Muscle layer of duodenum (tissue), 2 donors: ENCODE data around the gene RABL3.
"Not testable (repeated sequence)": the region's sequence is repeated elsewhere in the genome, so short reads cannot be mapped to it uniquely, and the experiment has no call there.

Experiments used
- H3K27ac ChIP-seq: one replicate; pipeline ENCODE4 v1.7.0; 2013; ENCODE audit warnings: mild to moderate bottlenecking, low read length
- H3K27me3 ChIP-seq: one replicate; pipeline ENCODE4 v1.7.0; 2013; ENCODE audit warnings: low read depth, mild to moderate bottlenecking, control low read depth, low read length
- H3K36me3 ChIP-seq, 2 donors: one replicate each; pipeline ENCODE4 v1.7.0; 2013; ENCODE audit warnings: low read length in 2 of 2, control low read depth in 1 of 2, mild to moderate bottlenecking in 1 of 2; ENCODE audit not compliant: insufficient read depth in 2 of 2, control insufficient read depth in 1 of 2
- H3K4me1 ChIP-seq, 2 donors: one replicate each; pipeline ENCODE4 v1.7.0; 2013; ENCODE audit warnings: low read length in 2 of 2, mild to moderate bottlenecking in 2 of 2, control low read depth in 1 of 2, moderate library complexity in 1 of 2; ENCODE audit not compliant: insufficient read depth in 2 of 2, control insufficient read depth in 1 of 2
- H3K4me3 ChIP-seq, 2 donors: one replicate each; pipeline ENCODE4 v1.7.0; 2013; ENCODE audit warnings: low read length in 2 of 2, low read depth in 1 of 2, mild to moderate bottlenecking in 1 of 2
- H3K9me3 ChIP-seq, 2 donors: one replicate each; pipeline ENCODE4 v1.7.0; 2013; ENCODE audit warnings: low read length in 2 of 2, control low read depth in 1 of 2, mild to moderate bottlenecking in 1 of 2; ENCODE audit not compliant: control insufficient read depth in 1 of 2
- donor health status: healthy.

Gene RABL3

GRCh38 chr3:120641696-120642246 is 100.5 kb downstream of the RABL3 start:
- no peak overlapping the region for H3K4me3 ChIP-seq
- no peak overlapping the region for H3K27ac ChIP-seq
- no peaks in the 10 kb centered on the region for H3K36me3 ChIP-seq
- no peaks in the 10 kb centered on the region for H3K9me3 ChIP-seq
- H3K4me1 ChIP-seq, result no peaks in the 10 kb centered on the region
- H3K27me3 ChIP-seq, result no peaks in the 10 kb centered on the region

GRCh38 chr3:120640231-120640630 is 102.1 kb downstream of the RABL3 start:
- no peaks in the 10 kb centered on the region for H3K9me3 ChIP-seq
- no peaks in the 10 kb centered on the region for H3K4me1 ChIP-seq
- no peak overlapping the region for H3K4me3 ChIP-seq
- no peak overlapping the region for H3K27ac ChIP-seq
- H3K27me3 ChIP-seq, result no peaks in the 10 kb centered on the region
- H3K36me3 ChIP-seq, result no peaks in the 10 kb centered on the region

GRCh38 chr3:120638820-120639219 is 103.5 kb downstream of the RABL3 start:
- not testable (repeated sequence) for H3K4me1 ChIP-seq, H3K36me3 ChIP-seq, H3K27me3 ChIP-seq, H3K9me3 ChIP-seq, H3K4me3 ChIP-seq, H3K27ac ChIP-seq

- Histone ChIP-seq H3K4me1 (no peaks in the 10 kb centered on the region), H3K27ac (no peak overlapping the region), H3K4me3 (no peak overlapping the region), H3K9me3 (no peaks in the 10 kb centered on the region), H3K36me3 (no peaks in the 10 kb centered on the region), H3K27me3 (no peaks in the 10 kb centered on the region)
These were observed 104.3 kb downstream of the RABL3 start for GRCh38 chr3:120637851-120638559.

- Histone ChIP-seq H3K9me3 (no peaks in the 10 kb centered on the region), H3K4me3 (no peak overlapping the region), H3K36me3 (no peaks in the 10 kb centered on the region), H3K27ac (no peak overlapping the region), H3K27me3 (no peaks in the 10 kb centered on the region), H3K4me1 (no peaks in the 10 kb centered on the region)
These were observed 105.4 kb downstream of the RABL3 start for GRCh38 chr3:120636795-120637401.
